Right ventricle myocardium superior (tissue), 1 donor: ENCODE measurements around the gene MAP1B. TPM values are rescaled to one million over a fixed set of nuclear protein-coding genes. Genes with fewer than 3 reads are reported as not detected.

Experiments used
- ATAC-seq: fragments of 200-7000 bp; cut with Tn5 transposase; one replicate; pipeline ENCODE4 v1.9.1; 2020; ENCODE audit warnings: mild to moderate bottlenecking; ENCODE audit not compliant: poor library complexity
- DNase-seq: peaks from one replicate; pipeline ENCODE4 v3.0.0-alpha.2; 2020
- intact Hi-C: fragments of 100-400 bp; cut with DNase I; formaldehyde crosslinking; loops from one replicate; pipeline ENCODE4 v1.11.2; 2022
- microRNA-seq: library from miRNA; unstranded; fragments of <30 nt; microRNA quantifications from one replicate; pipeline ENCODE4 v1.2.0, GENCODE V29; 2020
- total RNA-seq: library from RNA; stranded (reverse); fragmentation: NEBNext Ultra II Directional; extraction: Animal tissue kit (Norgen Biotek cat#: 25700); gene quantifications from one replicate; pipeline ENCODE4 v1.2.1, GENCODE V29; 2021
- donor health status: DM: no; HTN: yes; CAD: no; lungs with severe emphysema.

MAP1B gene
- total RNA-seq, 1 donor from 2014 or later, result 49.7 TPM

DNA sequence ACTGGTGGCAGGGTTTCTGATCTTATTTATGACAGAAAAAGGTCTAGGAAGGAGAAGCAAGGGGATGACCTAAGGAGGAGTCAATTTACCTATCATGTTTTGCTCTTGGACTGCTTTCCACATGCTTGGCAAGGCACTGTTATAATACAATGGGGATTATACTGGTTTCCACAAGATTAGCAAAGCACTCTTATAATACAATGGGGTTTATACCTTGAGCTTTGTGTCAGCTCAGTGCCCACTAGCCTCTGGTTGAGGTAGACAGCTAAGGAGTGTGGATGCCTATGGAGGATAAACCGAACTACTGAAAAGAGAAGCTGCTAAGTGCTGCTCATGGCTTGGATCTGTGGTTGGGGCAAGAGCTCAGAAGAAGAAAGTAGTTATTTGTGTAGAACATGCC is 144.1 kb downstream of the MAP1B start:
- DNase-seq, result no peak
- no peak for ATAC-seq
- intact Hi-C loops, result loop anchor here (10.0 kb wide), 1 partner anchor 107 kb away; no protein-coding TSS in a partner anchor

DNA sequence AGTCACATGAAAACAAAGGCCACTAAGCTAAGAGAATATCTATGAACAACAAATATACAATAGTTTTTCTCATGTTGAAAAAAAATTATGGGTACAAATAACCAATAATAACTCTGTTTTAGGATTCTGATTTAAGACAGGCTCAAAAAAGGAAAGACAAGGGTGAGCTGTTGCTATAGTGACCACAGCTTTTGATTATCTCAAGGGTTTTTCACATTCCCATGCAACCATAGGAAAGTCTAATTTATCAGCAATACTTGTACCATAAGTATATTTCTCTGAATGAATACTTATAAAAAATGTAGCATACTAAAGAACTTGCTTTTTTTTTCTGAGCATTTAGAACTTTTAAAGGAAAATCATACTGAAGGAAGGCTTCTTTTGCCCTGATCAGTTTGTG is 144.7 kb downstream of the MAP1B start:
- intact Hi-C loops, result loop anchor here (10.0 kb wide), 1 partner anchor 107 kb away; no protein-coding TSS in a partner anchor

DNA sequence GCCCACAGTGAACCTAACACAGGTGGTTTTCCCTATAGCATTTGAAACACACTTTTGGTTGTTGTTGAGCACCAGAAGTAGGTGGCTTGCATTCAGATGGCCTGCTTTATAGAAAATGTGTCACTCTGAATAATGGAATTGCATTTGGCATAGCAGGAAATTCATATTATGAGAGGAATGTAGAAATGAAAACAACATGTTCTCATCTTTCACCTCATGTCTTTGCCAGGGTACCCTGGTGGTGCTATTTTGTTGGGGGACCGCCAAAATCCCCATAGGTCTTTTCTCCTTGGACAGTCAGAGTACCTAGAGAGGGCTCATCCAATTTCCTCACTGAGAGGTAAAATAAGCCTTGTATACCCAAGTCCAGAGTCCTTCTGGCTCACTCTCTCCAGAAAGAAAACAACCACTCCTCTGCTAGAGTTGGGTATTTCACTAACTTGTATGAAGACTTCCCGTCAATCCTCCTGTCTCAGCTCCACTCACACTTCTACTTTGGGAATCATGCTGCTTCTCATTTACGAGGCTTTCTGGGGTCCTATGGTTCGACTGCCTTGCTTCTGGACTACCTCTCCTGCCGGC is 145.4 kb downstream of the MAP1B start:
- intact Hi-C loops, result loop anchor here (10.0 kb wide), 1 partner anchor 108 kb away; no protein-coding TSS in a partner anchor
- ATAC-seq, result no peak
- DNase-seq, result no peak

More for the DNA sequence above, 144.7 kb downstream of the MAP1B start:
- no peak for DNase-seq
- ATAC-seq, result no peak

DNA sequence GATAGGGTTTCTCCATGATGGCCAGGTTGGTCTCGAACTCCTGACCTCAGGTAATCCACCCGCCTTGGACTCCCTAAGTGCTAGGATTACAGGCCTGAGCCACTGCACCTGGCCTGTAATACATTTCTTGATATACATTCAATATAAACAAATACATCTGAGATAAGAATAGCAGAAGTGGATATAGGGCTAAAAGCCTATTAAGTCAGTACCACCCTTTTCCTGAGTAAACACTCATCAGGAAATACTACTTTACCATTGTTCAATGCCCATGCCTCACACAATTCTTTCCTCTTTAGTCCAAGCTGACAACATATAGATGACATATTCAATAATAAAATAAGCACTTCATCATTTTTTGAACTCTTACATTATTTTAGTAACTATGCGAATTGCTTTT is 148.0 kb downstream of the MAP1B start:
- intact Hi-C loops, result loop anchor here (10.0 kb wide), 1 partner anchor 110 kb away; no protein-coding TSS in a partner anchor
- ATAC-seq (no peak), DNase-seq (no peak)

DNA sequence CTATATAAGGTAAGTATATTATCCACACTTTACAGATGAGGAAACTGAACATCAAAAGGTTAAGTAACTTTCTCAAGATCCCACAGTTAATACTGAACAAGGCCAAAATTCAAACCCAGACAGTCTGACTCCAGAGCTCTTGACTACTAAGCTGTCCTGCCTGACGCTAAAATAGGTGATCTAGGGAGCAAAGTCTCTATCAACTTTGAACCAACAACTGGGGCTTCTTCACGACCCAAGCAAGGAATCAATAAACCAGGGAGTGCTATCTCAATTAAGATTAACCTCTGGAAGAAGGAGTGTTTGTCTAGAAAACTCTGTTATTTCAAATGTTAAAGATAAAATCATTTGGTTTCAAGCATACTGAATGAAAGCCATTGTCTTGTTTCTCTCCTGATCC is 148.4 kb downstream of the MAP1B start:
- ATAC-seq, result no peak
- intact Hi-C loops, result loop anchor here (10.0 kb wide), 1 partner anchor 111 kb away; no protein-coding TSS in a partner anchor
- no peak for DNase-seq

DNA sequence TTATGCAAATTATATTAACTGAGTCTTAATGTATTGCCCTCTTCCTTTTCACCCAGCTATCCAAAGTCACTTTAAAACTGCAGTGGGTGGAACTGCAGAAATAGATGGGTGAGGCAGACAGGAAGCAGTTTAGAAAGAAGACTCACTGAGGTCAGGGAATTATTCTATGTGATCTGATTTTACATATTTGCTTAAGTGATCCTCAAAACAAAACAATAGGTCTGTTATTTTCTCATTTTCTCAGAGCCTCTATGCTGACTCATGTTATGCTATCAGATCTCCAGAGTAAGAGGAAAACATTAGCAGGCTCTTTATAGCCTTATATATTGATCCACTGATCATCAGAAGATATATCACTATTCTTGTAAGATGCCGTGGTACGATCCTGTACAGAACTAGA is 149.3 kb downstream of the MAP1B start:
- DNase-seq, result no peak
- ATAC-seq, result no peak
- intact Hi-C loops, result loop anchor here (10.0 kb wide), 1 partner anchor 112 kb away; no protein-coding TSS in a partner anchor

Small RNAs within 50 kb of the gene (microRNA-seq; reads per million reads assigned to microRNA genes)
- not detected for gene MIR4803

Other genes starting within 250 kb of the MAP1B start
- gene MRPS27, start 212.8 kb downstream of the MAP1B start, total RNA-seq, result 69.3 TPM
- gene PTCD2, start 212.9 kb downstream of the MAP1B start, total RNA-seq, result 18.6 TPM